AG10803 (cell line): ENCODE data around the gene TSPAN4.

ENCODE experiments used
- DNase-seq: peaks from one replicate; pipeline ENCODE4 v3.0.0; 2010; ENCODE audit warnings: low read depth
- H3K4me3 ChIP-seq: 2 replicates; pipeline ENCODE4 v1.5.1; 2011; ENCODE audit warnings: mild to moderate bottlenecking, low read length, control low read depth
- TF ChIP-seq, protein P1 (sequence below): conservative IDR thresholded peaks from 2 replicates; pipeline ENCODE4 v1.5.1; 2011; ENCODE audit warnings: mild to moderate bottlenecking, low read length, control low read depth, inconsistent platforms

Gene TSPAN4

DNA sequence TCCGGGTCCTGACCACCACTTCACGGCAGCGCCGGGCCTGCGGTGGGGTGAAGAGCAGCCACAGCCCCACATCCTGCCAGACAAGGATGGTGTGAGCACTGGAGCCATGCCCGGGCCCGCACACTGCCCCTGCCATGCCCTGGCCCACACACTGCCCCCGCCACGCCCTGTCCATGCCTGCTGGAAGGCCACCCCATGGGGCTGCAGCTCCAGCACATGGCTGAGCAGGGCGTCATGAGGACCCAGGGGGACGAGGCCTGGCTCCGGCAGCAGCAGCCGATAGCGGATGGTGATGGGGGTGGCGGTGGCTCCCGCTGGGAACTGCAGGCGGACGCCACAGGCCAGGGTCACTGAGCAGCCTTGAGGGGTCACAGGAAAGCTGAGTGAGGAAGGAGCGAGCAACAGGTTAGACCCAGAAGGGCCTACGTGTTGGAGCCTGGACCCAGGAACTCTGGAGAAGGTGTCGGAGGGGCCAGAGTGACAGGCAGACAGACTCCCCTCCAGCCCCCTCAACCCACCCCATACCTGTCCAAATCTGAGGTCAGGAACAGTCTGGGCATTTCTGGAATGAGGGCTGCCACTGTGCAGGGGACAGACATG is 40.5 kb upstream of the TSPAN4 start:
- no peak for DNase-seq
- TF ChIP-seq, protein P1, sequence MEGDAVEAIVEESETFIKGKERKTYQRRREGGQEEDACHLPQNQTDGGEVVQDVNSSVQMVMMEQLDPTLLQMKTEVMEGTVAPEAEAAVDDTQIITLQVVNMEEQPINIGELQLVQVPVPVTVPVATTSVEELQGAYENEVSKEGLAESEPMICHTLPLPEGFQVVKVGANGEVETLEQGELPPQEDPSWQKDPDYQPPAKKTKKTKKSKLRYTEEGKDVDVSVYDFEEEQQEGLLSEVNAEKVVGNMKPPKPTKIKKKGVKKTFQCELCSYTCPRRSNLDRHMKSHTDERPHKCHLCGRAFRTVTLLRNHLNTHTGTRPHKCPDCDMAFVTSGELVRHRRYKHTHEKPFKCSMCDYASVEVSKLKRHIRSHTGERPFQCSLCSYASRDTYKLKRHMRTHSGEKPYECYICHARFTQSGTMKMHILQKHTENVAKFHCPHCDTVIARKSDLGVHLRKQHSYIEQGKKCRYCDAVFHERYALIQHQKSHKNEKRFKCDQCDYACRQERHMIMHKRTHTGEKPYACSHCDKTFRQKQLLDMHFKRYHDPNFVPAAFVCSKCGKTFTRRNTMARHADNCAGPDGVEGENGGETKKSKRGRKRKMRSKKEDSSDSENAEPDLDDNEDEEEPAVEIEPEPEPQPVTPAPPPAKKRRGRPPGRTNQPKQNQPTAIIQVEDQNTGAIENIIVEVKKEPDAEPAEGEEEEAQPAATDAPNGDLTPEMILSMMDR = no peak
- no peak overlapping the region for H3K4me3 ChIP-seq

DNA sequence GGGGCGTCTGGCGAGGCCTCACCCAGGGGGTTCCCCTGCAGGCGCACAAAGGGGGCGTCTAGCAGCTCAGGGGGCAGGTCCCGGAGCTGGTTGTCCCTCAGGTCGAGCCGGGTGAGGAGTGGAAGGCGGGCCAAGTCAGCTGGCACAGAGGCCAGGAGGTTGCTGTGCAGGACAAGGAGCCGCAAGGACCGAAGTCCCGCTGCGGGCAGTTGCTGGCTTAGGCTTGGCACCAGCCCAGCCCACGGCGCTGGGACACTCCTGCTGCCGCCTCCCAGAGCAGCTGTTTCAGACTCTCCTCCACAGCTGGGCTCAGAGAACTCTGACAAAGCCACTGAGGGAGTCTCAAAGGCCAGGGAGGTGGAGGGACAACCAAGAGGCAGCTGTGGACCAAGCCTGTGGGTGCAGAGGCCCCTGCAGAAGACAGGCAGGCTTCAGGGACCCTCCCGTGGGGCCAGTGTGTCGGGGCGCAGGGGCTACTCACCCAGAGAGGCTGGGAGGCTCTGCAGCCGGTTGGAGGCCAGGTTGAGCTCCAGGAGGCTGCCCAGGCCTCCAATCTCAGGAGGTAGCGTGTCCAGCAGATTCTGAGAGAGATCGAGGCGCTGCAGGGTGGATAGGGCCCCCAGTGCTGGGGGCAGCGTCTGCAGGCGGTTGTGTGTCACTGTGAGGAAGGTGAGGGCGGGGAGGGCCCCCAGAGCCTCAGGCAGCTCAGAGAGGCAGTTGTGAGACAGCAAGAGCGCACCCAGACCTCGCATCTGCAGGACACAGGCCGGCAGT is 39.8 kb upstream of the TSPAN4 start:
- TF ChIP-seq, protein P1 = no peak
- DNase-seq = no peak
- H3K4me3 ChIP-seq = peak overlapping the region; percentile 65; the same call in 1 of the 2 replicates

DNA sequence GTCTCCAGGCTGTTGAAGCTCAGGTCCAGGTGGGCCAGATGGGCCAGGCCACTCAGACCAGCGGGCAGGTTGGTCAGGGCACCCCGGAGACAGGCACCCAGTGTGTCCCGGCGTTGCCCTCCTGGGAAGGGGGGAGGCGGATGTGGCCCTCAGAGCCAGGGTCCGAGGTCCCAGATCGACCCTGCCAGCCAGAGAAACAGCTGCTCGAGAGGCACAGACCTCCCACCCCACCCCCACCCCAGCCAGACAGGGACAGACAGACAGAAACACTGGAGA is 39.2 kb upstream of the TSPAN4 start:
- TF ChIP-seq, protein P1 = no peak
- no peak for DNase-seq
- H3K4me3 ChIP-seq = peak overlapping the region; percentile 65

DNA sequence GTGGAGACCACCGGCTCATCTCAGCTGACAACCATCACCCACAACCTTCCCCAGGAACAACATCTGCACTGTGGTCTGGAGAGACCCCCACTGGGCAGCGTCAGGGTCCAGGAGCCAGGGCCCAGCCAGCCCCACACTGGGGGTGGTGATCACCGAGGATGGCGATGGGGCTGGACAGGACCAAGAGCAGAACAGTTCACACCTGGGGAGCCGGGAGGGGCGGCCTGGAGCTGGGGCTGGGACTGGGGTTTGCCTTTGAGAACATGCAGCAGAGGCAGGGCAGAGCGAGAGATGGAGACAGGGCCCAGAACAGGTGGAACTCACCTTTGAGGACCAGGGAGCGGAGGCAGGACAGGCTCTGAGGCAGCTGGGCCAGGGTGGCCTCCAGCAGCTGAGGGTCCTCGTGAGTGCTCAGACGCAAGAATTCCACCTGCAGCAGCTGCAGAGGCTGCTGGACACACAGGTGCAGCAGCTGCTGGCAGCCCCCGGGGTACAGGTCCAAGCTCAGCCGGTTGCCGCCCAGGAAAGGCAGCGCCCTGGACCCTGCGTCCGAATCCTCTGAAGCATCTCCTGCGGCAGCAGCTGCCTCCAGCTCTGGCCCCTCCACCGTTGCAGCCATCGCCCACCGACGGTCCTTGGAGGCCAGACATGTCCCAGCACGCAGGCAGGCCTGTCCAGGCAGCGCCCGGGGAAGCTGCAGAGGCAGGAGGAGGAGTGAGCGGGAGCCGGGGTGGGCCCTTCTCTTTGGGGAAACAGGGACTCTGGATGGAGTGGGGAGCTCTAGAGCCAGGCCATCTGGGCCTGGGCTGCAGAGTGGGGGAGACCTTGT is 38.7 kb upstream of the TSPAN4 start:
- TF ChIP-seq, protein P1 = no peak
- DNase-seq = no peak
- H3K4me3 ChIP-seq = peak overlapping the region; percentile 65

DNA sequence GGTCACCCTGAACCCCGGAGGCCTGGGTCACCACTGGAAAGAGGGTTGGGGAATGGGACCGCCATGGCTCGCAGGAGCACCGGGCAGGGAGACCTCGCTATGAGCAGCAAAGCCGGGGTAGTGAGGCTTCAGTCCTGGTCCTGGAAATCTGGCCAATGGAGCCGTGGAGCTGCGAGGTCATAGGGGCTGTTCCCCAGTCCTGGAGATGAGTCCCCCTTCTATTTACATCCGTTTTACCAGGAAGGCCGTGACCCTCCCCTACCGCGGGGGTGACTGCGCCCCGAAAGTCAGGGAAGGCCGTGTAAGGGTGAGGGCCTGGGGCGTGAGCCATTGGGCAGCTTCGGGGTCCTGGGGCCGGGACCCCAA is 38.1 kb upstream of the TSPAN4 start:
- peak overlapping the region; percentile 65 for H3K4me3 ChIP-seq
- no peak for DNase-seq
- TF ChIP-seq, protein P1 = no peak

DNA sequence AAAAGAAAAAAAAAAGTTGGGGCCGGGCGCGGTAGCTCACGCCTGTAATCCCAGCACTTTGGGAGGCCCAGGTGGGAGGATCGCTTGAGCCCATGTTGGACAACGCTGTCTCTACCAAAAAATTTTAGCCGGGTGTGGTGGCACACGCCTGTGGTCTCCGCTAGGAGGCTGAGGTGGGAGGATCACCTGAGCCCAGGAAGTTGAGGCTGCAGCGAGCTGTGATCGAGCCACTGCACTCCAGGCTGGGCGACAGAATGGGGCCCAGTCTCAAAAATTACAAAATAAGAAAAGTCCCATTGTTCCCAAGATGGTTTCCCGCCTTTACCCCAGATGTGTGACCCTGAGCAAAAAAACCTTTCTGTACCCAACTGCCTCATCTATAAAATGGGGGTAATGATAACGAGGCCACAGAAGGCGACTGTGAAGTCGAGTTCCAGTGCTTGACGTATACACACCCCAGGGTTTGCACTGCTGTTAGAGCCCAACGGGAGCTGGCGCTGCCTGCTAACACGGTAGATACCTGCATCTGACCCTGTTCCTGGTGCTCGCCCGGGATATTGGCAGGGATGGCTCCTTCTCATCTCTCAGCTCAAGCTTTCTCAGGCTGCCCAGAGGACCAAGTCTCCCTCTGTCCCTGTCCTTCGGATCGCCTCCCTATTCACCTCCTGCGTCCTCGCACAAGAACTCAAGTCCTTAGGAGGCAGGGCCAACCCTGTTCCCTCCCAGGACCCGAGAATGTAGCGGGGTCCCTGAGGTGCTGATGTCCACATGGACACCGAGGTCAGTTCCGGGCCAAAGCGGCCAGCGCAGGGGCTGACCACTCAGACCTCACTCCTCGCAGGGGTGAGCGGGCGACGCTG is 34.0 kb upstream of the TSPAN4 start:
- H3K4me3 ChIP-seq = peak overlapping the region; percentile 90
- TF ChIP-seq, protein P1 = no peak
- no peak for DNase-seq
